GM21515 (cell line): Measurements from ENCODE around the gene LAPTM5.

Experiments
- ATAC-seq: cut with Tn5 transposase; IDR thresholded peaks from one replicate; pipeline ENCODE4 v1.9.1; 2021; ENCODE audit not compliant: unreplicated experiment

Gene LAPTM5

DNA sequence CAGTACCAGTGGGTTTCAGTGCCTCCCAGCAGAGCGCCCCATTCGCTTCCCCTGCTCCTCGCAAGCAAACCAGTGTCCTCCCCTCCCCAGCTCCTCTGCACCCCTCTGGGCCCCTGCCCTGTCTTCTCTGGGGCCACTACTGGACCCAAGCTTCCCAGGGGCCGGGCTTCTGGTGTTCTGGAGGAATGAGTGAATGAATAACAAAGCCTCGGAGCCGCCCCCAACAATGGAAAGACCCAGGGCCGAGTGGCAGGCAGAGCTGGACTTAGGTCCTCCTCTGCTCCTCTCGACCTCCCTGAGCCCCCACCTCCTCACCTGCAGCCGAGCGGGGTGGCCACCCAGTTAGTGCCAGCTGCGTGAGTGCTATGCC is 71.8 kb downstream of the LAPTM5 start:
- no peak for ATAC-seq

DNA sequence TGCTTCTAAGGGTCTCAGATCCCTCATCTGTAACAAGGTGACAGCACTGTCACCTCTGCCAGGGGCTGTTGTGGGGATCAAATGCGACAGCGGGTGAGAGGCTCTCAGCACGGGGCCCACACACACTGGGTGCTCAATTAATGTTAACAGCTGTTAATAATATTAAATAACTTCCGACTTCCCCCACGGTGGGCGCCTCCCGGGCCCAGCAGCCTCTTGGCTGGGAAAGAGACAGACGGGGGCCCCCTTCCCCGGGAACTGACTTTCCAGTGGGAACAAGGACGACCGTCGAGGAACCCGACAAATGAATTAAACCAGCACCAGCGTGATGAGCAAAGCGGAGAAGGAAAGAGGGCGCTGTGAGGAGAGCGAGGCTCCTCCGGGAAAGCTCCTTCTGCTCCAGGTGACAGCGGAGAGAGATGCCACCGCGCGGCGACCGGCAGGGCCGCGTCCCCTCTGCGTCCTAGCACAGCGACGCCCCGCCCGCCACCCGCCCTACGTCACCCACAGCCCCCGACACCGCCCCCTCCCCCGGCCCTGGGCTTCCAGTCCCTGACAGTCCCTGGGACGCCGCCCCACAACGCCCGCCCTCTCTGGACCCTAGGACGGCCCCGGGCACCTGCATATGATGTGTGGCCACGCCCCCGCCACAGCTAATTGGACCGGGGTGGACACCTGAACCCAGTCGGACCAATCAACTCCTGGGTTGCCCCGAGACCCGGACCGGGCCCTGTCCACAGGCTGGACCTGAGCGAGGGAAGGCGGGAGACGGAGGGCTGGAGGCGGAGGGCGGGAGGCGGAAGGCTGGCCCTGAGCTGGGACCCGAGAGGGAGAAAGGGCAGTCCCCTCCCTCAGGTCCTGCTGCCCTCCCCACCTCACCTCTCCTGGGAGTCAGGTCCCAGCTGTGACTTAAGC is 72.4 kb downstream of the LAPTM5 start:
- ATAC-seq = no peak

DNA sequence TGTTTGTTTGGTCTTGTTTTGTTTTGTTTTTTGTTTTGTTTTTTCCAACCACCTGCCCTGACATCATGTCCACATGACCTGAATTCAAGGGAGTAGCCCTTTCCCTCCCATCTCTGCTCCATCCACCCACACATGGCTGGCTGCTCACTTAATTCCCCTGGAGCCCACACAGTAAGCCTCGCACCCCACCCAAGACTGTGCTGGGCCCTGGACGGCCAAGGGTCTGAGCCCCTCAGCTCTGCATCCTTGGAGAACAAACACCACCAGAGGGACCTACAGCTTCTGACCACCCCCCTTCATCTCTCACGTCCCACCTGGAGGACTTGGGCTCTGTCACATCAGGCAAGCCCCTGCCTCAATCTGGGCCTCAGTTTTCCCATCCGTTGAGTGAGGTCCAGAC is 73.3 kb downstream of the LAPTM5 start:
- ATAC-seq = no peak

DNA sequence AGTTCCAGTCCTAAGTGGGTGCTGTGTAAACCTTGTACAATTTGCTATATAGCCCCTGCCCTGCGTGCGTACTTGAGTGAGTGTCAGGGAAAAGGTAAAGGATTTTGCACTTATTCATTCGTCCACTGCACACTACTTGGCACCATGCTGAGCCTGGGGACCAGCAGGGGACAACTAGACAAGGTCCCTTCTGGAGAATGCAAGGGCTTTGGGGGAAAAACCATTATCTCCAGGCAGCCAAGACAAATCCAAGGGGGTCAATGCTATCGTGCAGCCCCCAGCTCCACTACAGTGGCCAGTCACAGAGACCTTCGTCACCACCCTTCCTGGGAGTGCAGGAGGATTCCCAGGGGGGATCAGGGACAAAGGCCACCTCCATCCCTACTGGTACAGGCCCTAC is 73.9 kb downstream of the LAPTM5 start:
- no peak for ATAC-seq
